CD14-positive monocyte (primary cell): Measurements from ENCODE around the gene PRKN. TPM values are rescaled to one million over a fixed set of nuclear protein-coding genes. Genes with fewer than 3 reads are reported as not detected.

ENCODE experiments used
- DNase-seq, 3 donors: peaks; one replicate each; pipeline ENCODE4 v3.0.0-alpha.2; 2011 to 2022
- H2AFZ ChIP-seq: 2 replicates; pipeline ENCODE4 v1.6.0; 2012; ENCODE audit warnings: mild to moderate bottlenecking, low read depth, low read length, inconsistent platforms; ENCODE audit not compliant: insufficient read depth, poor library complexity, severe bottlenecking
- H3K27ac ChIP-seq, 2 donors: 1 replicate in 1 of 2; 2 replicates in 1 of 2; pipeline ENCODE4 v1.5.1; 2012 to 2013; ENCODE audit warnings: low read length in 2 of 2, control low read depth in 1 of 2, inconsistent platforms in 1 of 2, low read depth in 1 of 2, mild to moderate bottlenecking in 1 of 2
- H3K27me3 ChIP-seq, 2 donors: one replicate each; pipeline versions ENCODE4 v1.6.0 to v1.6.1; 2011 to 2013; ENCODE audit warnings: low read length in 2 of 2; ENCODE audit not compliant: control insufficient read depth in 2 of 2, insufficient read depth in 2 of 2
- H3K36me3 ChIP-seq, 2 donors: replicated peaks in 1 of 2; 1 replicate in 1 of 2; 2 replicates in 1 of 2; pipeline versions ENCODE4 v1.5.1 to v1.6.1; 2012 to 2013; ENCODE audit warnings: low read length in 2 of 2, control low read depth in 1 of 2, inconsistent platforms in 1 of 2, mild to moderate bottlenecking in 1 of 2; ENCODE audit not compliant: insufficient read depth in 2 of 2, control insufficient read depth in 1 of 2
- H3K4me1 ChIP-seq, 2 donors: 1 replicate in 1 of 2; 2 replicates in 1 of 2; pipeline versions ENCODE4 v1.5.1 to v1.6.1; 2012 to 2013; ENCODE audit warnings: low read length in 2 of 2, control low read depth in 1 of 2, inconsistent platforms in 1 of 2, mild to moderate bottlenecking in 1 of 2, moderate library complexity in 1 of 2; ENCODE audit not compliant: insufficient read depth in 2 of 2, control insufficient read depth in 1 of 2
- H3K4me2 ChIP-seq: replicated peaks from 2 replicates; pipeline ENCODE3; 2012; ENCODE audit warnings: low read length, moderate library complexity, mild to moderate bottlenecking; ENCODE audit not compliant: poor library complexity, severe bottlenecking; ENCODE audit errors: extremely low read depth
- H3K4me3 ChIP-seq, 3 experiments: fragments of 200-600 bp in 1 of 3; sonication (generic) in 1 of 3; replicated peaks in 1 of 3; 1 replicate in 2 of 3; 2 replicates in 1 of 3; pipeline ENCODE4 v1.5.1; 2011 to 2013; ENCODE audit warnings: low read length in 3 of 3, mild to moderate bottlenecking in 3 of 3, control low read depth in 2 of 3, low read depth in 2 of 3, inconsistent platforms in 1 of 3, moderate library complexity in 1 of 3
- H3K79me2 ChIP-seq: 2 replicates; pipeline ENCODE4 v1.6.0; 2012; ENCODE audit warnings: mild to moderate bottlenecking, control low read depth, inconsistent platforms, low read length, moderate library complexity; ENCODE audit not compliant: insufficient read depth
- H3K9ac ChIP-seq: 2 replicates; pipeline ENCODE4 v1.6.0; 2017; ENCODE audit warnings: low read length, mild to moderate bottlenecking; ENCODE audit not compliant: insufficient read depth, poor library complexity, severe bottlenecking
- H3K9me3 ChIP-seq, 2 donors: replicated peaks in 1 of 2; 1 replicate in 1 of 2; 2 replicates in 1 of 2; pipeline versions ENCODE4 v1.5.1 to v1.6.1; 2012 to 2013; ENCODE audit warnings: low read length in 2 of 2, control low read depth in 1 of 2; ENCODE audit not compliant: control insufficient read depth in 1 of 2, insufficient read depth in 1 of 2
- H4K20me1 ChIP-seq: 2 replicates; pipeline ENCODE4 v1.6.0; 2012; ENCODE audit warnings: mild to moderate bottlenecking, low read length, control low read depth, moderate library complexity; ENCODE audit not compliant: insufficient read depth
- H3K27ac Mint-ChIP-seq, 7 donors: one replicate each; pipeline ENCODE4 v1.8.0; 2020; ENCODE audit warnings: mild to moderate bottlenecking in 7 of 7, mixed read lengths in 7 of 7, moderate library complexity in 6 of 7, inconsistent platforms in 2 of 7
- H3K27me3 Mint-ChIP-seq, 3 donors: one replicate each; pipeline ENCODE4 v1.8.0; 2021 to 2022; ENCODE audit warnings: low read depth in 3 of 3, mild to moderate bottlenecking in 3 of 3, mixed read lengths in 3 of 3, moderate library complexity in 3 of 3, inconsistent platforms in 1 of 3
- H3K36me3 Mint-ChIP-seq, 2 donors: one replicate each; pipeline ENCODE4 v1.8.0; 2020; ENCODE audit warnings: mixed read lengths in 2 of 2, inconsistent platforms in 1 of 2, mild to moderate bottlenecking in 1 of 2
- H3K4me1 Mint-ChIP-seq: one replicate; pipeline ENCODE4 v1.8.0; 2020; ENCODE audit warnings: mild to moderate bottlenecking, mixed read lengths
- H3K4me3 Mint-ChIP-seq, 2 donors: one replicate each; pipeline ENCODE4 v1.8.0; 2020; ENCODE audit warnings: mild to moderate bottlenecking in 2 of 2, mixed read lengths in 2 of 2, moderate library complexity in 1 of 2
- H3K9me3 Mint-ChIP-seq, 7 donors: one replicate each; pipeline ENCODE4 v1.8.0; 2020 to 2022; ENCODE audit warnings: mixed read lengths in 7 of 7, mild to moderate bottlenecking in 6 of 7, moderate library complexity in 6 of 7, inconsistent platforms in 2 of 7
- CTCF ChIP-seq: fragments of 200-600 bp; IDR thresholded peaks from one replicate; pipeline ENCODE4 v1.8.0; 2022; ENCODE audit warnings: antibody characterized with exemption, mild to moderate bottlenecking
- WGBS: methylation state at CpG from one replicate; pipeline ENCODE4 v1.1.5; 2013; ENCODE audit warnings: missing lambda C conversion rate; ENCODE audit not compliant: insufficient coverage; 5-methylcytosine and 5-hydroxymethylcytosine counted together
- intact Hi-C, 2 donors: fragments of 100-400 bp; cut with micrococcal nuclease; formaldehyde crosslinking; loops; one replicate each; pipeline versions ENCODE4 v1.15.0 to v1.15.1; 2023
- polyA plus RNA-seq, 3 donors: library from polyadenylated mRNA; depleted of rRNA in 1 of 3; unstranded in 2 of 3; stranded (reverse) in 1 of 3; fragments of 300-500 nt in 2 of 3; fragments of >200 nt in 1 of 3; fragmentation: Illumina TruSeq in 2 of 3; gene quantifications; 1 replicate in 2 of 3; 2 replicates in 1 of 3; pipeline ENCODE4 v1.2.3, GENCODE V29; 2012 to 2021

PRKN gene
- polyA plus RNA-seq, 3 donors: 0.19 to 0.21 TPM; not detected in 1

DNA sequence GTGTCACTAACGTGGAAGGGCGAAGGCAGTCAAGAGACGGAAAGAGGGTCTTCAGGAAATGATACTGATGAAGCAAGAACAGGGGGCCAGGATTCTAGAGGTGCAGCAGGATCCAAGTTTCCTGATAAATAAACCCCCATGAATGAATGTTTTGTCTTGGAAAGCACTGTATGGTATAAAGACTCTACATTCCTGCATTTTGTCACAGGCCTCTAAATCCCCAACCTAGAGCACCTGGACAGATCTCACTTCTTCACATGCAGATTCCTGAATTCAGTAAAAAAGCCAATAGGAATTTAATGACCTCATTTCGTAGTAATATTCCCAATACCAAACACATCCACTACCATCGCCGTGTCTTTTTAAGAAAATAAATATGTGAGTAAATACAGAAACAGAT lies 577.8 kb downstream of the PRKN start:
- H3K9ac ChIP-seq: no peak overlapping the region
- H4K20me1 ChIP-seq: no peaks in the 10 kb centered on the region
- intact Hi-C loops: no loop called here
- H3K9me3 Mint-ChIP-seq: peaks cover 0 to 3% (median 2%) of the 10 kb centered on the region in 7 donors
- no peak for TF ChIP-seq CTCF
- peaks cover 30% of the 10 kb centered on the region for H3K4me1 Mint-ChIP-seq
- no peaks in the 10 kb centered on the region for H3K36me3 Mint-ChIP-seq
- H3K4me1 ChIP-seq: peaks cover 18 to 28% of the 10 kb centered on the region in 2 donors
- H3K9me3 ChIP-seq: peaks cover 0 to 11% of the 10 kb centered on the region in 2 donors
- H3K27me3 ChIP-seq: no peaks in the 10 kb centered on the region
- H3K79me2 ChIP-seq: no peaks in the 10 kb centered on the region
- no peak for DNase-seq
- H3K27ac Mint-ChIP-seq: peak overlapping the region in 2 of 7 donors; percentile 5 to 10
- H3K27me3 Mint-ChIP-seq: peaks cover 0 to 3% (median 1%) of the 10 kb centered on the region in 3 donors
- no peak overlapping the region for H3K4me2 ChIP-seq
- H2AFZ ChIP-seq: no peak overlapping the region
- H3K4me3 ChIP-seq: no peak overlapping the region
- H3K4me3 Mint-ChIP-seq: no peak overlapping the region
- H3K36me3 ChIP-seq: no peaks in the 10 kb centered on the region
- WGBS: 100% methylated on average over 1 of the region's 6 CpGs
- no peak overlapping the region for H3K27ac ChIP-seq

DNA sequence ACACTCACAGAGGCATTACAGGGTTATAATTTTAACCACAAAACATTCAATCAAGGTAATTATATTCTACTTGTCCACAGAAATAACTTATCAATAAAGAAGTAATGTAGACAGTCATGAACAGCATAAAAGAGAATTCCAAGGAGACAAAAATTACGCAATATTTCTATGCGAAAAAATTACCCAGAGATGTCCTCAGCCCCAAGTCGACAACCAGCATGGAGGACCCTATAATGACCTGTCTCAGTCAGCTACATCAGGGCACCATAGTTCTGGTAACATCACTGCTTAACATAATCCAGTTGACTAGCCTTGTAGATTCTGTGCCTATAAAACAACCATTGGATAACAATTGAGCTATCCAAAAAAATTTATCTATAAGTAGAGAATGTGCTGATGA lies 579.8 kb downstream of the PRKN start:
- peaks cover 0 to 1% (median 1%) of the 10 kb centered on the region in 3 donors for H3K27me3 Mint-ChIP-seq
- H4K20me1 ChIP-seq: no peaks in the 10 kb centered on the region
- H3K4me3 ChIP-seq: no peak overlapping the region
- H3K27me3 ChIP-seq: no peaks in the 10 kb centered on the region
- intact Hi-C loops: no loop called here
- peaks cover 0 to 5% (median 0%) of the 10 kb centered on the region in 7 donors for H3K9me3 Mint-ChIP-seq
- no peaks in the 10 kb centered on the region for H3K9me3 ChIP-seq
- no peaks in the 10 kb centered on the region for H3K36me3 Mint-ChIP-seq
- H3K27ac ChIP-seq: no peak overlapping the region
- H3K4me1 ChIP-seq: peaks cover 16 to 28% of the 10 kb centered on the region in 2 donors
- H3K4me3 Mint-ChIP-seq: no peak overlapping the region
- H3K36me3 ChIP-seq: no peaks in the 10 kb centered on the region
- peaks cover 22% of the 10 kb centered on the region for H3K4me1 Mint-ChIP-seq
- H3K4me2 ChIP-seq: no peak overlapping the region
- no peak for TF ChIP-seq CTCF
- no peak overlapping the region for H3K27ac Mint-ChIP-seq
- DNase-seq: no peak
- H3K9ac ChIP-seq: no peak overlapping the region
- H3K79me2 ChIP-seq: no peaks in the 10 kb centered on the region
- 86% methylated on average over 3 of the region's 3 CpGs for WGBS
- no peak overlapping the region for H2AFZ ChIP-seq
